CD14-positive monocyte (primary cell): ENCODE results near the gene RPS28. TPM values are rescaled to one million over a fixed set of nuclear protein-coding genes. Genes with fewer than 3 reads are reported as not detected.

Experiments
- DNase-seq, 3 donors: peaks; one replicate each; pipeline ENCODE4 v3.0.0-alpha.2; 2011 to 2022
- H2AFZ ChIP-seq: 2 replicates; pipeline ENCODE4 v1.6.0; 2012; ENCODE audit warnings: mild to moderate bottlenecking, low read depth, low read length, inconsistent platforms; ENCODE audit not compliant: insufficient read depth, poor library complexity, severe bottlenecking
- H3K27ac ChIP-seq, 2 donors: 1 replicate in 1 of 2; 2 replicates in 1 of 2; pipeline ENCODE4 v1.5.1; 2012 to 2013; ENCODE audit warnings: low read length in 2 of 2, control low read depth in 1 of 2, inconsistent platforms in 1 of 2, low read depth in 1 of 2, mild to moderate bottlenecking in 1 of 2
- H3K27me3 ChIP-seq, 2 donors: one replicate each; pipeline versions ENCODE4 v1.6.0 to v1.6.1; 2011 to 2013; ENCODE audit warnings: low read length in 2 of 2; ENCODE audit not compliant: control insufficient read depth in 2 of 2, insufficient read depth in 2 of 2
- H3K36me3 ChIP-seq, 2 donors: replicated peaks in 1 of 2; 1 replicate in 1 of 2; 2 replicates in 1 of 2; pipeline versions ENCODE4 v1.5.1 to v1.6.1; 2012 to 2013; ENCODE audit warnings: low read length in 2 of 2, control low read depth in 1 of 2, inconsistent platforms in 1 of 2, mild to moderate bottlenecking in 1 of 2; ENCODE audit not compliant: insufficient read depth in 2 of 2, control insufficient read depth in 1 of 2
- H3K4me1 ChIP-seq, 2 donors: 1 replicate in 1 of 2; 2 replicates in 1 of 2; pipeline versions ENCODE4 v1.5.1 to v1.6.1; 2012 to 2013; ENCODE audit warnings: low read length in 2 of 2, control low read depth in 1 of 2, inconsistent platforms in 1 of 2, mild to moderate bottlenecking in 1 of 2, moderate library complexity in 1 of 2; ENCODE audit not compliant: insufficient read depth in 2 of 2, control insufficient read depth in 1 of 2
- H3K4me2 ChIP-seq: replicated peaks from 2 replicates; pipeline ENCODE3; 2012; ENCODE audit warnings: low read length, moderate library complexity, mild to moderate bottlenecking; ENCODE audit not compliant: poor library complexity, severe bottlenecking; ENCODE audit errors: extremely low read depth
- H3K4me3 ChIP-seq, 3 experiments: fragments of 200-600 bp in 1 of 3; sonication (generic) in 1 of 3; replicated peaks in 1 of 3; 1 replicate in 2 of 3; 2 replicates in 1 of 3; pipeline ENCODE4 v1.5.1; 2011 to 2013; ENCODE audit warnings: low read length in 3 of 3, mild to moderate bottlenecking in 3 of 3, control low read depth in 2 of 3, low read depth in 2 of 3, inconsistent platforms in 1 of 3, moderate library complexity in 1 of 3
- H3K79me2 ChIP-seq: 2 replicates; pipeline ENCODE4 v1.6.0; 2012; ENCODE audit warnings: mild to moderate bottlenecking, control low read depth, inconsistent platforms, low read length, moderate library complexity; ENCODE audit not compliant: insufficient read depth
- H3K9ac ChIP-seq: 2 replicates; pipeline ENCODE4 v1.6.0; 2017; ENCODE audit warnings: low read length, mild to moderate bottlenecking; ENCODE audit not compliant: insufficient read depth, poor library complexity, severe bottlenecking
- H3K9me3 ChIP-seq, 2 donors: replicated peaks in 1 of 2; 1 replicate in 1 of 2; 2 replicates in 1 of 2; pipeline versions ENCODE4 v1.5.1 to v1.6.1; 2012 to 2013; ENCODE audit warnings: low read length in 2 of 2, control low read depth in 1 of 2; ENCODE audit not compliant: control insufficient read depth in 1 of 2, insufficient read depth in 1 of 2
- H4K20me1 ChIP-seq: 2 replicates; pipeline ENCODE4 v1.6.0; 2012; ENCODE audit warnings: mild to moderate bottlenecking, low read length, control low read depth, moderate library complexity; ENCODE audit not compliant: insufficient read depth
- H3K27ac Mint-ChIP-seq, 7 donors: one replicate each; pipeline ENCODE4 v1.8.0; 2020; ENCODE audit warnings: mild to moderate bottlenecking in 7 of 7, mixed read lengths in 7 of 7, moderate library complexity in 6 of 7, inconsistent platforms in 2 of 7
- H3K27me3 Mint-ChIP-seq, 3 donors: one replicate each; pipeline ENCODE4 v1.8.0; 2021 to 2022; ENCODE audit warnings: low read depth in 3 of 3, mild to moderate bottlenecking in 3 of 3, mixed read lengths in 3 of 3, moderate library complexity in 3 of 3, inconsistent platforms in 1 of 3
- H3K36me3 Mint-ChIP-seq, 2 donors: one replicate each; pipeline ENCODE4 v1.8.0; 2020; ENCODE audit warnings: mixed read lengths in 2 of 2, inconsistent platforms in 1 of 2, mild to moderate bottlenecking in 1 of 2
- H3K4me1 Mint-ChIP-seq: one replicate; pipeline ENCODE4 v1.8.0; 2020; ENCODE audit warnings: mild to moderate bottlenecking, mixed read lengths
- H3K4me3 Mint-ChIP-seq, 2 donors: one replicate each; pipeline ENCODE4 v1.8.0; 2020; ENCODE audit warnings: mild to moderate bottlenecking in 2 of 2, mixed read lengths in 2 of 2, moderate library complexity in 1 of 2
- H3K9me3 Mint-ChIP-seq, 7 donors: one replicate each; pipeline ENCODE4 v1.8.0; 2020 to 2022; ENCODE audit warnings: mixed read lengths in 7 of 7, mild to moderate bottlenecking in 6 of 7, moderate library complexity in 6 of 7, inconsistent platforms in 2 of 7
- CTCF ChIP-seq: fragments of 200-600 bp; IDR thresholded peaks from one replicate; pipeline ENCODE4 v1.8.0; 2022; ENCODE audit warnings: antibody characterized with exemption, mild to moderate bottlenecking
- WGBS: methylation state at CpG from one replicate; pipeline ENCODE4 v1.1.5; 2013; ENCODE audit warnings: missing lambda C conversion rate; ENCODE audit not compliant: insufficient coverage; 5-methylcytosine and 5-hydroxymethylcytosine counted together
- intact Hi-C, 2 donors: fragments of 100-400 bp; cut with micrococcal nuclease; formaldehyde crosslinking; loops; one replicate each; pipeline versions ENCODE4 v1.15.0 to v1.15.1; 2023
- polyA plus RNA-seq, 3 donors: library from polyadenylated mRNA; depleted of rRNA in 1 of 3; unstranded in 2 of 3; stranded (reverse) in 1 of 3; fragments of 300-500 nt in 2 of 3; fragments of >200 nt in 1 of 3; fragmentation: Illumina TruSeq in 2 of 3; gene quantifications; 1 replicate in 2 of 3; 2 replicates in 1 of 3; pipeline ENCODE4 v1.2.3, GENCODE V29; 2012 to 2021

RPS28 gene
- polyA plus RNA-seq, 3 donors: 539 to 1,104 (median 984) TPM

- Mint-ChIP-seq H3K27me3 (peaks cover 26 to 63% (median 36%) of the 10 kb centered on the region in 3 donors), H3K36me3 (peaks cover 8 to 21% of the 10 kb centered on the region in 2 donors), H3K4me3 (peak overlapping the region in 1 of 2 donors; percentile 39), H3K4me1 (peaks cover 23% of the 10 kb centered on the region), H3K9me3 (peaks cover 0 to 3% (median 0%) of the 10 kb centered on the region in 7 donors), H3K27ac (no peak overlapping the region)
- DNase-seq: no peak
- H3K9ac ChIP-seq: no peak overlapping the region
- no peaks in the 10 kb centered on the region for H3K9me3 ChIP-seq
- H2AFZ ChIP-seq: no peak overlapping the region
- 94% methylated on average over 28 of the region's 33 CpGs for WGBS
- no peak overlapping the region for H3K4me3 ChIP-seq
- H3K4me2 ChIP-seq: no peak overlapping the region
- TF ChIP-seq CTCF: no peak
- H3K27me3 ChIP-seq: peaks cover 0 to 18% of the 10 kb centered on the region in 2 donors
- no peak overlapping the region for H3K27ac ChIP-seq
- intact Hi-C loops: no loop called here
- H3K4me1 ChIP-seq: peaks cover 12 to 13% of the 10 kb centered on the region in 2 donors
- no peaks in the 10 kb centered on the region for H3K79me2 ChIP-seq
- H4K20me1 ChIP-seq: no peaks in the 10 kb centered on the region
- H3K36me3 ChIP-seq: peaks cover 0 to 8% of the 10 kb centered on the region in 2 donors
Measured at GRCh38 chr19:8304841-8305621, 16.3 kb upstream of the RPS28 start.

- TF ChIP-seq CTCF: no peak
- no peak overlapping the region for H2AFZ ChIP-seq
- H3K4me3 Mint-ChIP-seq: peak overlapping the region in 1 of 2 donors; percentile 59
- no peak overlapping the region for H3K4me2 ChIP-seq
- H3K4me1 Mint-ChIP-seq: peaks cover 23% of the 10 kb centered on the region
- H3K4me3 ChIP-seq: no peak overlapping the region
- H3K27ac ChIP-seq: no peak overlapping the region
- intact Hi-C loops: no loop called here
- WGBS: no CpG with 5 or more reads among the region's 4 CpGs
- H3K27me3 ChIP-seq: peaks cover 0 to 18% of the 10 kb centered on the region in 2 donors
- no peak overlapping the region for H3K9ac ChIP-seq
- H3K9me3 ChIP-seq: no peaks in the 10 kb centered on the region
- H3K36me3 Mint-ChIP-seq: peaks cover 14 to 29% of the 10 kb centered on the region in 2 donors
- no peak for DNase-seq
- peaks cover 26 to 63% (median 36%) of the 10 kb centered on the region in 3 donors for H3K27me3 Mint-ChIP-seq
- no peaks in the 10 kb centered on the region for H4K20me1 ChIP-seq
- peaks cover 12 to 13% of the 10 kb centered on the region in 2 donors for H3K4me1 ChIP-seq
- H3K9me3 Mint-ChIP-seq: peaks cover 0 to 3% (median 0%) of the 10 kb centered on the region in 7 donors
- peaks cover 6 to 16% of the 10 kb centered on the region in 2 donors for H3K36me3 ChIP-seq
- no peak overlapping the region for H3K27ac Mint-ChIP-seq
- no peaks in the 10 kb centered on the region for H3K79me2 ChIP-seq
Measured at GRCh38 chr19:8305798-8306197, 15.5 kb upstream of the RPS28 start.
